ENCODE results near the gene SUN2. TPM values are rescaled to one million over a fixed set of nuclear protein-coding genes. Genes with fewer than 3 reads are reported as not detected.

SUN2 gene
- total and polyA plus RNA-seq, 2 of the 8 experiments (the other 6 are each of a cell fraction or from before 2014, with no cell fraction given): 5.1 to 10.5 TPM

GRCh38 chr22:38724176-38724575 lies 31.6 kb downstream of the SUN2 start:
- Histone ChIP-seq H3K4me1 (replicated peaks in 1 of 4; ENCODE audit: control insufficient read depth in 3 of 4, insufficient read depth in 4 of 4, low read length in 3 of 4) (no peaks in the 10 kb centered on the region), H2AFZ (ENCODE audit: low read length) (no peak overlapping the region), H3K79me2 (ENCODE audit: control insufficient read depth in 1 of 2, insufficient read depth in 2 of 2, low read length in 2 of 2) (no peaks in the 10 kb centered on the region), H3K14ac (ENCODE audit: insufficient read length) (no peak overlapping the region), H2AK5ac (ENCODE audit: low read depth, low read length) (no peak overlapping the region), H3K4ac (replicated peaks; ENCODE audit: insufficient read length, low read depth, low read length) (no peak overlapping the region), H3K18ac (ENCODE audit: extremely low read depth, low read length) (no peak overlapping the region), H3K9me3 (ENCODE audit: insufficient read depth in 2 of 2, low read depth in 1 of 2, low read length in 1 of 2) (no peaks in the 10 kb centered on the region), H3K23ac (ENCODE audit: insufficient read length) (no peak overlapping the region), H2BK120ac (replicated peaks; ENCODE audit: low read depth, low read length) (no peak overlapping the region), H3K23me2 (ENCODE audit: low read depth, low read length) (no peaks in the 10 kb centered on the region), H2BK5ac (ENCODE audit: low read depth, low read length) (no peak overlapping the region), H3K27me3 (replicated peaks in 1 of 4; ENCODE audit: control insufficient read depth in 3 of 4, extremely low read depth in 1 of 4, insufficient read depth in 3 of 4, low read length in 3 of 4) (no peaks in the 10 kb centered on the region), H3K4me2 (ENCODE audit: insufficient read depth in 1 of 2, low read depth in 2 of 2, low read length in 2 of 2) (no peak overlapping the region), H3K56ac (replicated peaks; ENCODE audit: insufficient read length, low read depth, low read length) (no peak overlapping the region), H3K79me1 (ENCODE audit: low read depth, low read length) (no peaks in the 10 kb centered on the region), H3K36me3 (ENCODE audit: control insufficient read depth in 2 of 4, insufficient read depth in 4 of 4, low read length in 3 of 4) (peaks cover 21 to 81% (median 64%) of the 10 kb centered on the region in 4 experiments), H2BK20ac (ENCODE audit: low read length) (no peak overlapping the region), H4K20me1 (replicated peaks in 1 of 2; ENCODE audit: control insufficient read depth in 1 of 2, insufficient read depth in 2 of 2, low read length in 2 of 2) (peaks cover 7 to 16% of the 10 kb centered on the region in 2 experiments), H2BK12ac (ENCODE audit: low read depth, low read length) (no peak overlapping the region), H3K4me3 (ENCODE audit: extremely low read depth in 1 of 4, insufficient read depth in 2 of 4, low read depth in 3 of 4, low read length in 4 of 4) (no peak overlapping the region), H3K9ac (replicated peaks in 1 of 4; ENCODE audit: extremely low read depth in 1 of 4, low read depth in 3 of 4, low read length in 3 of 4) (no peak overlapping the region), H4K8ac (ENCODE audit: extremely low read depth, insufficient read depth, low read length) (no peak overlapping the region), H3K27ac (ENCODE audit: low read depth, low read length) (no peak overlapping the region), H4K91ac (replicated peaks; ENCODE audit: insufficient read length, low read length) (no peak overlapping the region), H4K5ac (ENCODE audit: insufficient read length, low read depth, low read length) (no peak overlapping the region), H2BK15ac (ENCODE audit: low read length) (no peak overlapping the region)
- POLR2A ChIA-PET (ENCODE audit: partially characterized antibody): interaction anchor here (0.6 to 2.2 kb wide), 5 partner anchors 9 to 60 kb away, joined by 3 to 9 read pairs (median 3); partner anchors contain the start of gene GTPBP1
- TF ChIP-seq ATF2 (IDR thresholded peaks at IDR 0.05; ENCODE audit: low read length): no peak
- no peak for TF ChIP-seq TAF7 (optimal IDR thresholded peaks at IDR 0.05; ENCODE audit: borderline replicate concordance, low read depth, low read length)
- no peak for TF ChIP-seq NANOG (IDR thresholded peaks at IDR 0.05; ENCODE audit: insufficient read depth, low read depth, low read length, poor library complexity, severe bottlenecking)
- WGBS, 2 experiments (ENCODE audit: extremely low coverage in 1 of 2, insufficient coverage in 1 of 2, insufficient read length in 1 of 2, insufficient replicate concordance in 2 of 2, low coverage in 1 of 2, low lambda C conversion rate in 2 of 2, missing lambda C conversion rate in 1 of 2): 95% methylated on average over 7 of the region's 7 CpGs; no CpG with 5 or more reads in 1 of the 2 experiments
- FAIRE-seq (no peak), DNase-seq (ENCODE audit: low read depth in 1 of 2, low spot score in 2 of 2) (no peak)
- CTCF ChIA-PET (ENCODE audit: partially characterized antibody): interaction anchor here (0.9 to 10.8 kb wide), 19 partner anchors 9 to 410 kb away, joined by 3 to 116 read pairs (median 6); partner anchors contain the start of gene GTPBP1
